SIG-M5 treated with dmso at 0.1 percent for 504 hours (cell line): ENCODE measurements around the gene PRR15L.
"Not testable (repeated sequence)": the region's sequence is repeated elsewhere in the genome, so short reads cannot be mapped to it uniquely, and the experiment has no call there.

Experiments used
- DNase-seq: peaks from one replicate; lab custom pipeline; 2025; ENCODE audit not compliant: unreplicated experiment; lab: John Stamatoyannopoulos, UW

PRR15L gene

DNA sequence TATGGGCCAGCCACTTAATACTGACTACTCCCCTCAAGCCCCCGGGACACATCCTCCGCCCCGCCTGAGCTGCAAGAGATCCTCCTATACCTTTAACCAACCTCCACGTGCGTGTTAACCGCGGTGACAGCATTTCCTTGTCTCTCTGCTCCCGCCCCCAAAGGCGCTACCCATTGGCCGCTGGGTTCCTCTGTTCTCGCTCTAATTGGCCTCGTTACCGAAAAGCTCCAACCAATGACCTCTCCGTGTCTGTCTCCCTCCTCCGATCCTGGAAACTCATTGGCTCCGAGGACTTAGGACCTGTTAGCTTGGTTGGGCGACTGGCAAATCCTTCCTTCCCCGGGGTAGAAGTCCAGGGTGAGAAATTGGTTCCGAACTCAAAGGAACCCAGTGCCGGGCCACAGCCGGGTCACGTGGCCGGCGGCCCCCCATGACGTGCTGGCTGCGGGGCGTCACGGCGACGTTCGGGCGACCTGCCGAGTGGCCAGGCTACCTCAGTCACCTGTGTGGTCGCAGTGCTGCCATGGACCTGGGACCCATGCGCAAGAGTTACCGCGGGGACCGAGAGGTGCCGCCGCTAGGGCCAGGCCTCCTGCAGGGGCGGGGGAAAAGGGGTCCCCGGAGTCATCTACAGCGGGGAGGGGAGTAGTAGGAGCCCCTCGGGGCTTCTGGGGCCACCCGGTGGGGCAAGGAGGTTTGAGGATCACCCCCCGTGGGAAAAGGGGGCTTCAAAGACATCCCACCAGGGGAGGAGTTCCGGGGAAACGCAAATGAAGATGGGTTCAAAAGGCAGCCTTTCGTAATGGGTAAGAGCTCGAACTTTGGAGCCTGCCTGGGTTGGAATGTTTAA, 16.2 kb downstream of the PRR15L start, which contains the start of gene PNPO:
TSS of gene PNPO (plus strand) at position 326 of the 850 bp plus-strand sequence. CDS start at position 431, 105 bp downstream.
- DNase-seq = peak; percentile 100

DNA sequence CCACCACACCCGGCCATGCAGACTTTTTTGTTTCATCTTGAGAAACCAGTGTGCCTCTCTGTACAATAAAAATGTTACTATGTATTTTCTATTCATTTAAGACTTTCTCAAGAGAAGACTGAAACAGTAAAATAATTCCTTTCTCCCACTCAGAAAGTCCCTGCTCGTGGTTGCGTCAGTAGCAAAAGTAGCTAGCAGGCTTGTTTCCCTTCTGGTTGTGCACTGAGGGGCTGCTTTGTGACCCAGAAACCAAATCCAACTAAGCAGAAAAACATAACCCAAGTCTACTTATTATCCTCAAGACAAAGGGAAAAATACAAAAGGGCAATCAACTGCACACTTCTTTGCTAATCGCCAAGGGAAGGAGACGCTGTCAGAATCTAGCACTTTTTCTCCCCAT, 19.7 kb downstream of the PRR15L start:
- no peak for DNase-seq

DNA sequence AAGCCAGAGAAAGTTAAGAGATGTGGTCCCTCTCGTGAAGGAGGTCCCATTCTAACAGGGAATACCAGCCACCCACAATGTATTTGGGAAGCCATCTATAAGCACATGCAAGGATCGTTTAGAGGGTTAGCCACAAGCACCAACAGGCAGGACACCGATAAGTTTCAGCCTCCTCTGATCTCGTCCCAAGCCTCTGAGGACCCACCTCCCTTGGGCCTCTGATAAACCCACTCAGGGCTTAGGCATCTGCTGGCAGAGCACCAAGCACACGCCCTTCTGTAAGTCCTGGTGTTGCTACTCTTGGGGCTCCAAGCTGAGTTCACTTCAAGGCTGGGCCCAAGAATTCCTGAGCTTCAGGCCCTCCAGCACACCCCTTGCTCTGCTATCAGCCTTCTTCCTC, 21.7 kb downstream of the PRR15L start:
- no peak for DNase-seq

DNA sequence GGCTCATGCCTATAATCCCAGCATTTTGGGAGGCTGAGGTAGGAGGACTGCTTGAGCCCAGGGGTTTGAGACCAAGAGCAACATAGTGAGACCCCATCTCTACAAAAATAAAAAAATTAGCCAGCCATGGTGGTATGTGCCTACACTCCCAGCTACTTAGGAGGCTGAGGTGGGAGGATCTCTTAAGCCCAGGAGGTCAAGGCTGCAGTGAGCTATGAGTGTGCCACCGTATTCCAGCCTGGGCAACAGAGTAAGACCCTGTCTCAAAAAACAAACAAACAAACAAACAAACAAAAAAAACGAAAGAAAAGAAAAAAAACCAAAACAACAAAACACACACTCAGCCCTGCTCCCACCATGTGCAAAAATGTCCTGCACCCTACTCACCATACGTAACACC, 22.2 kb downstream of the PRR15L start:
- not testable (repeated sequence) for DNase-seq

DNA sequence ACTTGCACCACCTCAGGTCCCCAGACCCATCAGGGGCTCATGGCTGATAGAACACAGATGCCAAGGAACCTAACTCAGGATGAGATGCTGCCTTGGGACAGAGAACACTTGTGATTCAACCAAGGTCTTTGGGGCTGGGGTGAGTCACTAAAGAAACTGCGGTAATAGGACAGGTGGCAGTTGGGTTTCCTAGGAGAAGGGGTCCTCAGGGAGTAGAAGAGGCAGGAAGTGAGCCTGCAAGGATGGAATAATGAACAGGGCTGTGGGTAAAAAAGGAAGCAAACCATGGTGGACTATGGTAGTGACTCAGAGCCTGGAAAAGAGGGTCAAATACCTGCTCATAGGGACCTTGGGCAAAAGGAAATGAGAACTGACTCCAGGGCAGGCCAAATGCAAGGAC, 22.8 kb downstream of the PRR15L start:
- DNase-seq = no peak

DNA sequence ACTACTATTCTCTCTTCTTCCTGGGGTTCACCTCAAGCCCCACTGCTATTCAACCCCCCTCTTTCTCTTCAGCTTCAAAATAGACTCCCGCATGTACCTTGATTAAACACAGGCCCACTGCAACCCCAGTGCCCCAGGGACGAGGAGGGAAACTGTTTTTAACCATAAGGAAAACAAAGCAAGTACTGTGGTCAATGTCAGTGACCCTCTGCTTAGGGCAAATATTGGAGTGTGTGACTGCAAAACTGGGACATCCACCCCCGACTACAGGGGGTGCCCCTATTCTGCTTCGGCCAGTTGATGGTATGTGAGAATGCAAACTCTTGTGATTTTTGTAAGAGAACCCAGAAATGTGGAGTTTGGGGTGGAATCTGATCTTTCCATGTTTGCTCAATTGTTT, 25.8 kb downstream of the PRR15L start:
- no peak for DNase-seq

DNA sequence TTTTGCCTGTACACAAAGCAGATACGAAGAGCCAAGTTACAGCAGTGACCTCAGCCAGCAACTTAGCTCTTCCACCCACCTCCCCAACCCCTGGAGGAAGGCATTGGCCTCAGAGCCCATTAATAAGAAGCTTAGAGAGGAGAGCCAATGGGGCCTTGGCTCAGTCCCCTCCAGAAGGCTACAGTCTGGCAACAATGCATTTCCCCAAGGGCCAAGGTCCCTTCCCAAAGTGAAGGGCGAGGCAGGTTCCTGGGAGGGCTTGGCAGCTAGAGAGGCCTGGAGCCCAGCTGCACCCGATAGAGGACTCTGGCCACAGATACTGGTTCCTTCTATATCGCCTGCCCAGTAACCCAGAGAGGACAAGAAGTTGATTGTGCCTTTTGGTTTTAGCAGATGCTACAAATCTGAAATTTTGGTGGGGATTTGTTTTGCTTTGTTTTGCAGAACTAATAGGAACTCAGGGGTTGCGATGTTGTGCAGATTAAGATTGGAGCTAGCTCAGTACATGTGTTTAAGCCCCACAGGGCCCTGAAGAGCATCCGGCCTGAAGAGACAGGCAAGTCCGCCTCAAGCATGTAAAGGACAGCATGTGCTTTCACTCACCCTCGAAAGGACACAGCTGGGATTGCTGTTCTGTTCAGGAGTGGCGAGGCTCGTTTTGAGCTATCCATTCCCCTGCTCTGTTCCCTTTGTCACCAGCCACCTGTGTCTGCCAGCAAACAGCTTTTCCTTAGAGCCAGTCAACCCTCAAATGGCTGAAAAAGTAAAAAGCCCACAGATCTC, 28.3 kb downstream of the PRR15L start:
- DNase-seq = no peak

DNA sequence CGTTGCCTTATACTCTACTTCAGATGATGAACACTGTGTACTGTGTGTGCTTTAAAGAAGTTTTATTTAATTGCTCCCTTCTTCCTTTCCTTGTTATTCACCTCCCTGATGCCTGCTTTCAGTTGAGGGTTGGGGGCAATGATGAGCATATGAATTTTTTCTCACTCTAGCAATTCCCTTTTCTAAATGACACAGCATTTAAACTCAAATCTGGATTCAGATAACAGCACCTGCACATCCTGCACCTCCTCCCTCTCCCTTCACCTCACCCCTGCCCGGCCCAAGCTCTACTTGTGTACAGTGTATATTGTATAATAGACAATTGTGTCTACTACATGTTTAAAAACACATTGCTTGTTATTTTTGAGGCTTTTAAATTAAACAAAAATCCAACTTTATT, 29.3 kb downstream of the PRR15L start:
- no peak for DNase-seq

DNA sequence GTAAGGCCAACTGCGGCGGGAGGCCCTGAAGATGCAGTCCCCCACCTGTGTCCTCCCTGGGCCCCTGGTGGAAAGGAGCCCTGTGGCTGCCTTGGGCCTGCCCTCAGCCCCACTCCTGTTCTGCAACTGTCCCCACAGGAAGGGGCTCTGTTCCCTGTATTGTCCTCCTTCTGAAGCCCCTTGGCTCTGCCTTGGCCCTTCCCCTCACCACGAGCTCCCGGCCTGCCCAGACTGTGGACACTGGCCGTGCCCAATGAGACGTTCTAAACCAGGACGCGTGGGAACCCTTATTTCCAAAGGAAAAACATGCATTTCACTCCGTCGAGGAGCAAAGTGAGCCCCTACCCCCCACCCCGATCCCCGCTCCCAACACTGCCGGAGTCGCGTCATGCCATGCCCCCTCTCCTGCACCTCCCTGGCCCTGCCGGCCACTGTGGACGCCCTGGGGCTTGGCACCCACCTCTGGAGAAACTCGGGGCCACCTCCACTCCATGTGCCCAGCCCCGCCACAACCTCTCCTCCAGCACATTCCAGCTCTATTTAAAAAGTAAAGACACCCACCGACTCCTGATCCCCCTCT, 29.8 kb downstream of the PRR15L start:
- no peak for DNase-seq

DNA sequence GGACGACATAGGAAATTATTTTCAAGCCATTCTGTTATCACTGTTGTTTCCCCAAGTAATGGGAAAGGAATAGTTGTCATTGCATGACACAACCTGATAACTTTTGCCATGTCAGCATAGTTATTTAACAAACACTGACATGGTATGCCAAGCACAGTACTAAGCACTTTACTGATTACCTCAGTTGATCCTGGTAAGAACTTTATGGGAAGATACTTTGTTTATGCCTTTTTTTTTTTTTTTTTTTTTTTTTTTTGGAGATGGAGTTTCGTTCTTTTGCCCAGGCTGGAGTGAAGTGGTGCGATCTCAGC, 32.0 kb downstream of the PRR15L start:
- no peak for DNase-seq

DNA sequence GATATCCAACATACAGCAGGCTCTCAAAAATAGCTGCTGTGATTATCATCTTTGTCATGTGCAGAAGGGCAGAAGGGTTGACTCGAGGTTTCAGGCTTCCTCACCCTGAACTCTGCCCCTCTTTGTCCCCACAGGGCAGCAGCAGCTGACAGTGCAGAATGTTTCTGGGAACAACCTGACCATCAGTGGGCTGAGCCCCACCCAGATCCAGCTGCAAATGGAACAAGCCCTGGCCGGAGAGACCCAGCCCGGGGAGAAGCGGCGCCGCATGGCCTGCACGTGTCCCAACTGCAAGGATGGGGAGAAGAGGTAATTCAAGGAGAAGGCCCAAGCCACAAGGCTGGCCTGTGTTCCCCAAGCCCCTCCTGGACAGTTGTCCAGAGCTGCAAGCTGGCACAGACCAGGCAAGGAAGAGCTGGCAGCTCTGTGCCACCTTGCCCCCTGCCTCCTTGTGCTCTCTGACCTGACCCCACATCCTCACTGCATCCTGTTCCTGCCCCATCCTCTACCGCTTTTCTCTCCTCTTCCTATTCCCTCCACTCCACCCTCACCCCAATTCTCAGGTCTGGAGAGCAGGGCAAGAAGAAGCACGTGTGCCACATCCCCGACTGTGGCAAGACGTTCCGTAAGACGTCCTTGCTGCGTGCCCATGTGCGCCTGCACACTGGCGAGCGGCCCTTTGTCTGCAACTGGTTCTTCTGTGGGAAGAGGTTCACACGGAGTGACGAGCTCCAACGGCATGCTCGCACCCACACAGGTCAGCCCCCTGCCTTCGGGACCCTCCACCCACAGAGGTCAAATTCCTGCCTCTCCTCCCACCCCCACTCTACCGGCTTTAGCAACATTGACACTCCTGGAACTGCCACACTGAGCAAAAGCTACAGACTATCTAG, 32.7 kb downstream of the PRR15L start:
- no peak for DNase-seq

DNA sequence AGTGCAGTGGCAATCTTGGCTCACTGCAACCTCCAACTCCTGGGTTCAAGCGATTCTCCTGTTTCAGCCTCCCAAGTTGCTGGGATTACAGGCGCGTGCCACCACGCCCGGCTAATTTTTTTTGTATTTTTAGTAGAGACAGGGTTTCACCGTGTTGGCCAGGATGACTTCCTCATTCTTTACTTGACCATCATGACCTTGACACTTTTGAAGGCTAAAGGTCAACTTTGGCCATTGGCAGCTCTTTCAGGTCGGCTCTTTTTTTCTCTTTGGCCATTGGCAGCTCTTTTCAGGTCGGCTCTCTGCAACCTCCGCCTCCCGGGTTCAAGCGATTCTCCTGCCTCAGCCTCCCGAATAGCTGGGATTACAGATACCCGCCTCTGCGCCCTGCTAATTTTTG, 37.8 kb downstream of the PRR15L start:
- DNase-seq = not testable (repeated sequence)

DNA sequence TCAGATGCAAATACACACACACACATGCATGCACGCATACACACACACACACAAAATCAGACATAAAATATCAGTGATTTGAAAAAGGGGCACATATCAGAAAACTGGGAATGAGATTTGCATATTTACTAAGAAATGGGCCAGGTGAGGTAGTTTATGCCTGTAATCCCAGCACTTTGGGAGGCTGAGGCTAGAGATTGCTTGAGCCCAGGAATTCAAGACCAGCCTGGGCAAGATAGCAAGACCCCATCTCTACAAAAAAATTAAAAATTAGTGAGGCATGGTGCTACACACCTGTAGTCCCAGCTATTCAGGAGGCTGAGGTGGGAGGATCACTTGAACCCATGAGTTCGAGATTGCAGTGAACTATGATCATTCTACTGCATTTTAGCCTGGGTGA, 38.7 kb downstream of the PRR15L start:
- DNase-seq = no peak

DNA sequence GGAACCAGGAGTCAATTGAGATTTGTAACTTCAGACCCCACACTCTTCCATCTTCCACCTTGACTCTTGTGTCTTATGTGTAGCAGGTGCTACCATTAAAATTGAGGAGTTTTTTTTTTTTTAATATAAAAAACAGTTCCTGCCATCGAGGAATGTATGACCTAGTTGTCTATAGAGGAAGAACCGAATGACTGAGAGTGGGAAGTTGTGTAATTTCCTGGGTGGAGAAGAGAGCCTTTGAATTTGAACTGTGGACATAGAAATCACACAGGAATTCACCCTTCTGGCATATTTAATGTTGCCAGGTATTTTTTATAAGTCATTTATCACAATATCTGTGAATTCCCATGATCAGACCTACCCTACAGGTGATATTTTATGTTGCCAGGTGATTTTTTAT, 39.7 kb downstream of the PRR15L start:
- peak; percentile 43 for DNase-seq

DNA sequence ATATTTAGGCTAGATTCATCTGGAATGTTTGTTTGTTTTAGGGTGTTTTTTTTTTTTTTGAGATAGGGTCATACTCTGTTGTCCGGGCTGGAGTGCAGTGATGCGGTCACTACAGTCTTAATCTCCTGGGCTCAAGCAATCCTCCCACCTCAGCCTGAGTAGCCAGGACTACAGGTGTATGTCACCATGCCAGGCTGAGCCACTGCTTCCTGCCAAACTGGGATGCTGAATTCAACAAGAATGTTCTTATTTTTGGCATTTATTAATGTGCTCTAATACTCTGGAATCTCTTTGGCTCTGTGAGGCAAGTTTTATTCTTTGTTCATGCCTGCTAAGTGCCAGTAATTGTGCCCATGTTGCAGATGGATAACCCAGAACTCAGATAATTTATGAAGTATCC, 40.1 kb downstream of the PRR15L start:
- no peak for DNase-seq

DNA sequence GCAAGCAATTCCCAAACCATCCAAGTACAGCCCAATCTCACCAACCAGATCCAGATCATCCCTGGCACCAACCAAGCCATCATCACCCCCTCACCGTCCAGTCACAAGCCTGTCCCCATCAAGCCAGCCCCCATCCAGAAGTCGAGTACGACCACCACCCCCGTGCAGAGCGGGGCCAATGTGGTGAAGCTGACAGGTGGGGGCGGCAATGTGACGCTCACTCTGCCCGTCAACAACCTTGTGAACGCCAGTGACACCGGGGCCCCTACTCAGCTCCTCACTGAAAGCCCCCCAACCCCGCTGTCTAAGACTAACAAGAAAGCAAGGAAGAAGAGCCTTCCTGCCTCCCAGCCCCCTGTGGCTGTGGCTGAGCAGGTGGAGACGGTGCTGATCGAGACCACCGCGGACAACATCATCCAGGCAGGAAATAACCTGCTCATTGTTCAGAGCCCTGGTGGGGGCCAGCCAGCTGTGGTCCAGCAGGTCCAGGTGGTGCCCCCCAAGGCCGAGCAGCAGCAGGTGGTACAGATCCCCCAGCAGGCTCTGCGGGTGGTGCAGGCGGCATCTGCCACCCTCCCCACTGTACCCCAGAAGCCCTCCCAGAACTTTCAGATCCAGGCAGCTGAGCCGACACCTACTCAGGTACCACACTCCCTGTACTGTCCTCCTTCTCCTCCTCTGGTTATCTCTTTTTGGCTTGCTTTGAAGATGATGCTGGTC, 41.0 kb downstream of the PRR15L start:
- DNase-seq = no peak

DNA sequence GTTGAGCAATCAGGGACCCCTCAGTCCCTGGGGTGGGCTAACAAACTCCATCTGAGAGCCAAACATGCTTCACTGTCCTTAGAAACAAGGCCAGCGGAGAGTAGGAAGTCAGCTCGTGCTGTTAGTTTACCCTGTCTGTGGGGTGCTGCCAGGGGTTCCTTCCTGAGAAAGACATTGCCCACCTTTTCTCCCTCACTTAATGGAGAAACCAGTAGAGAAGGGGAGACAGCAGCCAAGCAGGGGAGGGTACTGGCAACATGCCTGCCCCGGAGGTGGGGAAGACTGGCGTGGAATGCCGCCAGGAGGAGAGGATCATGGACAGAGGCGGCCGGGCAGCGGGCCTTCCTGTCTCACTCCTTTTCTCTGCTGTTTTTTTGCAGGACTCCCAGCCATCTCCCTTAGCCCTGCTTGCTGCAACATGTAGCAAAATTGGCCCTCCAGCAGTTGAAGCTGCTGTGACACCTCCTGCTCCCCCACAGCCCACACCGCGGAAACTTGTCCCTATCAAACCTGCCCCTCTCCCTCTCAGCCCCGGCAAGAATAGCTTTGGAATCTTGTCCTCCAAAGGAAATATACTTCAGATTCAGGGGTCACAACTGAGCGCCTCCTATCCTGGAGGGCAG, 41.8 kb downstream of the PRR15L start:
- no peak for DNase-seq

DNA sequence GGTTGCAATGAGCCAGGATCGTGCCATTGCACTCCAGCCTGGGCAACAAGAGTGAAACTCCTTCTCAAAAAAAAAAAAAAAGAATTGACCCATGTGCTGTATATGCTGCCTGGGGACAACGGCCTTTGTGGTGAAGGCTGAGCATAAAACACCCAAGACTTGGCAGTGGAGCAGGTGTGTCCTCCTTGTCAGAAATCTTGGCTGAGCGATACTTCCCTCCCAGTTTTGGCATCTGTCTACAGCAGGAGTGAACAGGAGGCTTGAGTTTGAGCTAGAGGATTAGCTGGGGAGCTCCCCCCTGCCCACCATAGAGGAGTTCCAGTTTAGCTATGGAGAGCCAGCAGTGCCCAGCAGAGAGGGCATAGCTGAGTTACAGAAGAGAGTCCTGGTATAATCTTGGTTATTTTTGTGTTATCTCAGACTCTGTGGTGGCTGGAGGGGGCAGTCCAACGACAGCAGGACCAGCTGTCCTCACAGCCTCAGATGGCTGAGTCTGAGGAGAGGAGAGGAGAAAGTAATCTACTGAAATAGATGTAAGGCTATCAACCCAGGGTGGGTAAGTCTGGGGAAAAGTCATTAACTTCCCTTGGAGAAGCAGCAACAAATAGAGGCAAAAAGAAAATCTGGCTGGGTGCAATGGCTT, 43.3 kb downstream of the PRR15L start:
- DNase-seq = no peak

DNA sequence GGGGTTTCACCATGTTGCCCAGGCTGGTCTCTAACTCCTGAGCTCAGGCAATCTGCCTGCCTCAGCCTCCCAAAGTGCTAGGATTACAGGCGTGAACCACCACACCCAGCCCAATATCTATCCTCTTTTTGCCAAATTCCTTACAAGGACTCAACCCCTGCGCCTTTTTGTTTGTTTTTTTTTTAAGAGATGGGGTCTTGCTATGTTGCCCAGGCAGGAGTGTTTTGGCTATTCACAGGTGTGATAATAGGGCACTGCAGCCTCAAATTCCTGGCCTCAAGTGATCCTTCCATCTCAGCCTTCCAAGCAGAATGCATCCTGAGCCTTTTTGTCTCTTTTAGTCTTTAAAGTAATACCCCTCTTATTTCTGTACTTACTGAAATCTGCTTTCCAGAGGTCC, 44.6 kb downstream of the PRR15L start:
- no peak for DNase-seq
